ENCODE results near the gene ECE2.
A peak's percentile ranks its signal among the peaks of the same experiment; 100 is the strongest.
"Not testable (repeated sequence)": the region's sequence is repeated elsewhere in the genome, so short reads cannot be mapped to it uniquely, and the experiment has no call there.

ECE2 gene

DNA sequence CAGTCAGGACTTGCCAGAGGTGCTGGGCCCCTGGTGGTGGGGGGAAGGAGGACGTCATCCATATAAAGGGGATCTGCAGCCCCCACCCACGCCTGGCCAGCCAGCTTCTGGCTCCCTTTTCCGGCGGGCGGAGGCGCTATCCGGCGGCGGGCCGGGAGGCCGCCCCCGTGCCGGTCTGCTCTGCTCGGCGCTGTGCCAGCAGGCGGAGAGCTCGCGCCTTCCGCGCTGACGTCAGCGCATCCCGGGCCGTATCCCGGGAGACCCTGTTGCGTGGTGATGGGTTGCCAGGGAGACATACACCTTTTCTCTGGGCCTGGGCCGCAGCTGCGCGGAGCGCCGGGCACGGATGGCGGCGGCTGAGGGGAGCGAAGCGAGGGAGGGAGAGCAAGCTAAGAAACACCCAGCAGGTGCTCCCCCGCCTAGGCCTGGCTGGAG, 62.7 kb downstream of the ECE2 start:
- no peaks in the 10 kb centered on the region for H3K27me3 ChIP-seq (ENCODE audit: insufficient read depth, insufficient read length)
- TF ChIP-seq ZNF274 (IDR thresholded peaks at IDR 0.05; ENCODE audit: low read depth, low read length) (no peak), YY1 (IDR thresholded peaks at IDR 0.05; ENCODE audit: insufficient read depth, insufficient read length) (no peak), SUZ12 (IDR thresholded peaks at IDR 0.05; ENCODE audit: extremely low read depth, insufficient read depth, insufficient read length) (no peak)
- peak overlapping the region; percentile 18 for H3K9ac ChIP-seq (ENCODE audit: insufficient read length, low read depth)
- peaks cover 19% of the 10 kb centered on the region for H3K4me1 ChIP-seq (ENCODE audit: insufficient read depth, insufficient read length)
- H3K9me3 ChIP-seq (ENCODE audit: insufficient read depth, low read length), result no peaks in the 10 kb centered on the region
- H3K36me3 ChIP-seq (ENCODE audit: insufficient read depth, insufficient read length, low read length), result peaks cover 67% of the 10 kb centered on the region
- DNase-seq (ENCODE audit: low read depth, low spot score), result no peak
- H3K4me3 ChIP-seq (ENCODE audit: insufficient read length, low read depth), result no peak overlapping the region

DNA sequence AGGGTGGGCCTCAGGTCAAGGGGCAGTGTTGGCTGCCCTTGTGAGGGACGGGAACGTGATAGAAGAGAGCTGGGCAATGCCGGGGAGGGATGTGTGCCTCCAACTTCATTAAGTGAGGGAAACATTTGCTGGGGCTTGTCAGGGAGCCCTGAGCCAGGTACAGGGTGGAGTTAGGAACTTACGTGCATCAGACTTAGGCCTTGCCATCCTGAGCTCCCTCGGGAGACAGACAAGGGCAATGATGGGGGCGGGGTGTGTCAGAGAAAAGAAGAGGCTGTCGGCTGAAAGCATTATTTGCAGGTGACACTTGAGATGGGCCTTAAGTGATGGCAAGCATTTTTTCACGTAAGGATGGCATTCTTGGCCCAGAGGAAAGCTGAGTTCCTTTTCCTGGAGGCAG, 63.2 kb downstream of the ECE2 start:
- Histone ChIP-seq H3K4me1 (ENCODE audit: insufficient read depth, insufficient read length) (peaks cover 19% of the 10 kb centered on the region), H3K4me3 (ENCODE audit: insufficient read length, low read depth) (no peak overlapping the region), H3K36me3 (ENCODE audit: insufficient read depth, insufficient read length, low read length) (peaks cover 65% of the 10 kb centered on the region), H3K9me3 (ENCODE audit: insufficient read depth, low read length) (no peaks in the 10 kb centered on the region), H3K27me3 (ENCODE audit: insufficient read depth, insufficient read length) (no peaks in the 10 kb centered on the region), H3K9ac (ENCODE audit: insufficient read length, low read depth) (peak overlapping the region; percentile 18)
- TF ChIP-seq ZNF274 (IDR thresholded peaks at IDR 0.05; ENCODE audit: low read depth, low read length) (no peak), YY1 (IDR thresholded peaks at IDR 0.05; ENCODE audit: insufficient read depth, insufficient read length) (no peak), SUZ12 (IDR thresholded peaks at IDR 0.05; ENCODE audit: extremely low read depth, insufficient read depth, insufficient read length) (no peak)
- no peak for DNase-seq (ENCODE audit: low read depth, low spot score)

DNA sequence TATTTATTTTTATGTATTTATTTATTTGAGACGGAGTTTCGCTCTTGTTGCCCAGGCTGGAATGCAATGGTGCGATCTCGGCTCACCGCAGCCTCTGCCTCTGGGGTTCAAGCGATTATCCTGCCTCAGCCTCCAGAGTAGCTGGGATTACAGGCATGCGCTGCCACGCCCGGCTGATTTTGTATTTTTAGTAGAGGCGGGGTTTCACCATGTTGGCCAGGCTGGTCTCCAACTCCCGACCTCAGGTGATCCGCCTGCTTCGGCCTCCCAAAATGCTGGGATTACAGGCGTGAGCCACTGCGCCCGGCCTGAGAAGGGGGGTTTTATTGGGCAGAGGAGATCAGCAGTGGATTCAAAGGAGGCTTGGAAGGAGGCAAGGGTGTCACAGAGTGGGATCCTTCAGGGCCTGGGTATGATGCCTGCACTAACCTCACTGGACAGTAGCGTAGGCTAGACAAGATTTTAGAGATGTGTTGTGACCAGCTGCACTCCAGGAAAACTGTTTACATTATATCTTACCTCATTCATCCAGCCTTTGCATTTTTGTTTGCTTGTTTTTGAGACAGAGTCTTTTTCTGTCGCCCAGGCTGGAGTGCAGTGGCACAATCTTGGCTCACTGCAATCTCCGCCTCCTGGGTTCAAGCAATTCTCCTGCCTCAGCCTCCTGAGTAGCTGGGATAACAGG, 63.8 kb downstream of the ECE2 start:
- H3K36me3 ChIP-seq (ENCODE audit: insufficient read depth, insufficient read length, low read length), result peaks cover 64% of the 10 kb centered on the region
- peaks cover 21% of the 10 kb centered on the region for H3K4me1 ChIP-seq (ENCODE audit: insufficient read depth, insufficient read length)
- DNase-seq (ENCODE audit: low read depth, low spot score); H3K4me3 ChIP-seq (ENCODE audit: insufficient read length, low read depth); H3K27me3 ChIP-seq (ENCODE audit: insufficient read depth, insufficient read length); H3K9me3 ChIP-seq (ENCODE audit: insufficient read depth, low read length); H3K9ac ChIP-seq (ENCODE audit: insufficient read length, low read depth): not testable (repeated sequence)

DNA sequence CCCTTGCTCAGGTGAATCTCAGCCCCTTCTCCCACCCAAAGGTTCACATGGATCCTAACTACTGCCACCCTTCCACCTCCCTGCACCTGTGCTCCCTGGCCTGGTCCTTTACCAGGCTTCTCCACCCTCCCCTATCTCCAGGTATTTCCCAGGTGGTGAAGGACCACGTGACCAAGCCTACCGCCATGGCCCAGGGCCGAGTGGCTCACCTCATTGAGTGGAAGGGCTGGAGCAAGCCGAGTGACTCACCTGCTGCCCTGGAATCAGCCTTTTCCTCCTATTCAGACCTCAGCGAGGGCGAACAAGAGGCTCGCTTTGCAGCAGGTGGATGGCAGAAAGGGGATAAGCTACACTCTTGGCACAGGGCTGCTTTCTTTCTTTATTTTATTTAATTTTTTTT, 66.1 kb downstream of the ECE2 start:
- DNase-seq (ENCODE audit: low read depth, low spot score), result no peak
- H3K4me3 ChIP-seq (ENCODE audit: insufficient read length, low read depth), result no peak overlapping the region
- TF ChIP-seq SUZ12 (IDR thresholded peaks at IDR 0.05; ENCODE audit: extremely low read depth, insufficient read depth, insufficient read length) (no peak), ZNF274 (IDR thresholded peaks at IDR 0.05; ENCODE audit: low read depth, low read length) (no peak), YY1 (IDR thresholded peaks at IDR 0.05; ENCODE audit: insufficient read depth, insufficient read length) (no peak)
- no peak overlapping the region for H3K9ac ChIP-seq (ENCODE audit: insufficient read length, low read depth)
- peaks cover 28% of the 10 kb centered on the region for H3K4me1 ChIP-seq (ENCODE audit: insufficient read depth, insufficient read length)
- H3K9me3 ChIP-seq (ENCODE audit: insufficient read depth, low read length), result no peaks in the 10 kb centered on the region
- H3K36me3 ChIP-seq (ENCODE audit: insufficient read depth, insufficient read length, low read length), result peaks cover 69% of the 10 kb centered on the region
- H3K27me3 ChIP-seq (ENCODE audit: insufficient read depth, insufficient read length), result no peaks in the 10 kb centered on the region

Measured in NT2/D1 (cell line).